Tibial nerve (tissue), 4 donors: ENCODE measurements around the gene GDPD5. TPM values are rescaled to one million over a fixed set of nuclear protein-coding genes. Genes with fewer than 3 reads are reported as not detected.
A peak's percentile ranks its signal among the peaks of the same experiment; 100 is the strongest.
"Not testable (repeated sequence)": the region's sequence is repeated elsewhere in the genome, so short reads cannot be mapped to it uniquely, and the experiment has no call there.

Experiments used
- DNase-seq, 2 donors: peaks; one replicate each; pipeline ENCODE4 v3.0.0-alpha.2; 2019; ENCODE audit warnings: low spot score in 2 of 2
- H3K27ac ChIP-seq, 4 donors: fragments of 200-600 bp; sonication (generic) in 3 of 4; one replicate each; pipeline ENCODE4 v1.5.1; 2017 to 2019; ENCODE audit warnings: mild to moderate bottlenecking in 1 of 4
- H3K27me3 ChIP-seq, 2 donors: fragments of 200-600 bp; sonication (generic) in 1 of 2; one replicate each; pipeline versions ENCODE4 v1.5.1 to v1.6.0; 2017 to 2019
- H3K36me3 ChIP-seq, 3 donors: fragments of 200-600 bp; sonication (generic); one replicate each; pipeline ENCODE4 v1.5.1; 2018 to 2019
- H3K4me1 ChIP-seq, 4 donors: fragments of 200-600 bp; sonication (generic) in 3 of 4; one replicate each; pipeline ENCODE4 v1.5.1; 2017 to 2019
- H3K4me3 ChIP-seq, 4 donors: fragments of 200-600 bp; sonication (generic) in 3 of 4; one replicate each; pipeline ENCODE4 v1.5.1; 2017 to 2019; ENCODE audit warnings: mild to moderate bottlenecking in 1 of 4, moderate library complexity in 1 of 4
- H3K9me3 ChIP-seq, 4 donors: fragments of 200-600 bp; sonication (generic) in 3 of 4; one replicate each; pipeline ENCODE4 v1.5.1; 2017 to 2019
- CTCF ChIP-seq, 5 experiments: fragments of 200-600 bp in 3 of 5; fragments of 450-650 bp in 2 of 5; sonication (generic) in 3 of 5; IDR thresholded peaks; one replicate each; pipeline ENCODE4 v1.5.1; 2016 to 2019; ENCODE audit warnings: antibody characterized with exemption in 5 of 5, mild to moderate bottlenecking in 3 of 5, moderate library complexity in 2 of 5
- EP300 ChIP-seq, 2 donors: sonication (generic); formaldehyde crosslinking; IDR thresholded peaks; one replicate each; pipeline ENCODE4 v1.6.1; 2017; ENCODE audit warnings: antibody characterized with exemption in 2 of 2, mild to moderate bottlenecking in 1 of 2
- POLR2A ChIP-seq, 2 donors: fragments of 450-650 bp; IDR thresholded peaks; one replicate each; pipeline ENCODE4 v1.6.1; 2017; ENCODE audit warnings: antibody characterized with exemption in 2 of 2, mild to moderate bottlenecking in 2 of 2, moderate library complexity in 2 of 2
- WGBS, 2 donors: methylation state at CpG; one replicate each; pipeline ENCODE4 v1.1.5; 2018; 5-methylcytosine and 5-hydroxymethylcytosine counted together
- total RNA-seq, 4 donors: library from RNA; depleted of rRNA; stranded (reverse); fragments of >200 nt; gene quantifications; one replicate each; pipeline ENCODE4 v1.1.0, GENCODE V29; 2016

The GDPD5 gene
- total RNA-seq, 4 donors from 2014 or later, result 92.2 to 122 (median 101) TPM

- no peak overlapping the region for H3K4me3 ChIP-seq
- no peaks in the 10 kb centered on the region for H3K27me3 ChIP-seq
- H3K27ac ChIP-seq, result peak overlapping the region; percentile 41 to 80 (median 65)
- DNase-seq, result no peak
- peaks cover 0 to 39% (median 0%) of the 10 kb centered on the region in 3 donors for H3K36me3 ChIP-seq
- no peaks in the 10 kb centered on the region for H3K9me3 ChIP-seq
- 49 to 62% methylated on average over 11 of the region's 11 CpGs for WGBS, 2 donors
- no peak for TF ChIP-seq POLR2A (IDR thresholded peaks at IDR 0.05)
- TF ChIP-seq CTCF (IDR thresholded peaks at IDR 0.05), result no peak
- no peak for TF ChIP-seq EP300 (IDR thresholded peaks at IDR 0.05)
- H3K4me1 ChIP-seq, result peaks cover 0 to 44% (median 10%) of the 10 kb centered on the region in 4 donors
These were observed 104.6 kb downstream of the GDPD5 start for GRCh38 chr11:75421035-75421602.

GRCh38 chr11:75420224-75421034 lies 105.3 kb downstream of the GDPD5 start:
- Histone ChIP-seq H3K9me3 (no peaks in the 10 kb centered on the region), H3K36me3 (peaks cover 0 to 38% (median 0%) of the 10 kb centered on the region in 3 donors), H3K27me3 (no peaks in the 10 kb centered on the region), H3K4me3 (no peak overlapping the region), H3K27ac (peak overlapping the region; percentile 41 to 80 (median 66)), H3K4me1 (peaks cover 0 to 44% (median 10%) of the 10 kb centered on the region in 4 donors)
- DNase-seq, result no peak
- no peak for TF ChIP-seq CTCF (IDR thresholded peaks at IDR 0.05)
- no peak for TF ChIP-seq POLR2A (IDR thresholded peaks at IDR 0.05)
- no peak for TF ChIP-seq EP300 (IDR thresholded peaks at IDR 0.05)
- WGBS, 2 donors, result 81 to 84% methylated on average over 14 of the region's 14 CpGs

- H3K27ac ChIP-seq, result no peak overlapping the region
- H3K4me1 ChIP-seq, result peaks cover 0 to 24% (median 2%) of the 10 kb centered on the region in 4 donors
- no peaks in the 10 kb centered on the region for H3K27me3 ChIP-seq
- no peak overlapping the region for H3K4me3 ChIP-seq
- H3K36me3 ChIP-seq, result peaks cover 0 to 61% (median 0%) of the 10 kb centered on the region in 3 donors
- H3K9me3 ChIP-seq, result no peaks in the 10 kb centered on the region
- DNase-seq, result no peak
- TF ChIP-seq POLR2A (IDR thresholded peaks at IDR 0.05) (no peak), EP300 (IDR thresholded peaks at IDR 0.05) (no peak), CTCF (IDR thresholded peaks at IDR 0.05) (no peak)
- 70 to 72% methylated on average over 2 of the region's 2 CpGs for WGBS, 2 donors
These were observed 111.9 kb downstream of the GDPD5 start for GRCh38 chr11:75413864-75414263.

GRCh38 chr11:75413146-75413545 lies 112.6 kb downstream of the GDPD5 start:
- not testable (repeated sequence) for DNase-seq, H3K27me3 ChIP-seq, H3K27ac ChIP-seq, H3K9me3 ChIP-seq, H3K4me3 ChIP-seq
- WGBS, 2 donors, result 72 to 85% methylated on average over 10 of the region's 10 CpGs
- Histone ChIP-seq H3K36me3 (peaks cover 0 to 61% (median 0%) of the 10 kb centered on the region in 3 donors), H3K4me1 (peaks cover 0 to 25% (median 0%) of the 10 kb centered on the region in 4 donors)

GRCh38 chr11:75409971-75410370 lies 115.8 kb downstream of the GDPD5 start:
- peaks cover 0 to 27% (median 0%) of the 10 kb centered on the region in 4 donors for H3K4me1 ChIP-seq
- peaks cover 0 to 73% (median 11%) of the 10 kb centered on the region in 3 donors for H3K36me3 ChIP-seq
- WGBS, 2 donors, result 100% methylated on average over 5 of the region's 33 CpGs; no CpG with 5 or more reads in 1 of the 2 donors
- H3K9me3 ChIP-seq, H3K27me3 ChIP-seq, H3K27ac ChIP-seq, H3K4me3 ChIP-seq, DNase-seq: not testable (repeated sequence)

GRCh38 chr11:75408957-75409219 lies 116.9 kb downstream of the GDPD5 start:
- DNase-seq, result no peak
- peak overlapping the region in 1 of 4 donors; percentile 28 for H3K27ac ChIP-seq
- H3K4me1 ChIP-seq, result peaks cover 0 to 31% (median 0%) of the 10 kb centered on the region in 4 donors
- H3K9me3 ChIP-seq, result no peaks in the 10 kb centered on the region
- no peak overlapping the region for H3K4me3 ChIP-seq
- no peak for TF ChIP-seq POLR2A (IDR thresholded peaks at IDR 0.05)
- H3K36me3 ChIP-seq, result peaks cover 0 to 73% (median 17%) of the 10 kb centered on the region in 3 donors
- H3K27me3 ChIP-seq, result no peaks in the 10 kb centered on the region
- 71 to 74% methylated on average over 2 of the region's 2 CpGs for WGBS, 2 donors
